ENCODE results near the gene RBBP9. TPM values are rescaled to one million over a fixed set of nuclear protein-coding genes. Genes with fewer than 3 reads are reported as not detected.

The RBBP9 gene
- total RNA-seq, 1 donor: 18.5 TPM

DNA sequence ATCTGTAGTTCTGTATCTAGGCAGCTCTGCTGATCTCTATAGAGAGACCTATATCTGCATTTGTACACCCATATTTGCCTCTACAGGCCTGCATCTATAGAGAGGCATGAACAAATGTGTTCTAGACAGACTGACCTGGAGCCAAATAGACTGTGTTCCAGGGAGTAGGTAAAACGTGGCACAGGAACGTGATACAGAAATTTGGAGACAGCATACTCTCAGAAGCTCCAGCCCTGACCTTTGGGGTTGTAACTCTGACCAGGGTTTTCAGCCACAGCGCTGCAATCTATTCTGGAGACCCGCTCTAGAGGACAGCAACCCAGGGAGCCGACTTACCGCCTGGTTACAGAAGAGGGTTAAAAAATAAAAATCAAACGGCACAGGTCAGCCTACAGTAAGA, 983 bp downstream of the RBBP9 start:
- H3K27ac ChIP-seq (ENCODE audit: low read depth, low read length): no peak overlapping the region
- peak overlapping the region; percentile 90 for H2AFZ ChIP-seq (ENCODE audit: low read length)
- no peaks in the 10 kb centered on the region for H3K27me3 ChIP-seq (ENCODE audit: insufficient read depth, low read length)
- peaks cover 5% of the 10 kb centered on the region for H3K36me3 ChIP-seq (ENCODE audit: insufficient read depth, low read length)
- H4K20me1 ChIP-seq (ENCODE audit: insufficient read depth, low read length): no peaks in the 10 kb centered on the region
- peaks cover 3% of the 10 kb centered on the region for H3K79me2 ChIP-seq (ENCODE audit: insufficient read depth, low read length)
- H3K9me3 ChIP-seq (ENCODE audit: low read depth, low read length): no peaks in the 10 kb centered on the region
- DNase-seq (ENCODE audit: insufficient read length, low spot score, missing footprints): no peak
- TF ChIP-seq, protein P1, sequence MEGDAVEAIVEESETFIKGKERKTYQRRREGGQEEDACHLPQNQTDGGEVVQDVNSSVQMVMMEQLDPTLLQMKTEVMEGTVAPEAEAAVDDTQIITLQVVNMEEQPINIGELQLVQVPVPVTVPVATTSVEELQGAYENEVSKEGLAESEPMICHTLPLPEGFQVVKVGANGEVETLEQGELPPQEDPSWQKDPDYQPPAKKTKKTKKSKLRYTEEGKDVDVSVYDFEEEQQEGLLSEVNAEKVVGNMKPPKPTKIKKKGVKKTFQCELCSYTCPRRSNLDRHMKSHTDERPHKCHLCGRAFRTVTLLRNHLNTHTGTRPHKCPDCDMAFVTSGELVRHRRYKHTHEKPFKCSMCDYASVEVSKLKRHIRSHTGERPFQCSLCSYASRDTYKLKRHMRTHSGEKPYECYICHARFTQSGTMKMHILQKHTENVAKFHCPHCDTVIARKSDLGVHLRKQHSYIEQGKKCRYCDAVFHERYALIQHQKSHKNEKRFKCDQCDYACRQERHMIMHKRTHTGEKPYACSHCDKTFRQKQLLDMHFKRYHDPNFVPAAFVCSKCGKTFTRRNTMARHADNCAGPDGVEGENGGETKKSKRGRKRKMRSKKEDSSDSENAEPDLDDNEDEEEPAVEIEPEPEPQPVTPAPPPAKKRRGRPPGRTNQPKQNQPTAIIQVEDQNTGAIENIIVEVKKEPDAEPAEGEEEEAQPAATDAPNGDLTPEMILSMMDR (IDR thresholded peaks at IDR 0.05; ENCODE audit: extremely low read depth, low read depth, low read length): no peak
- peaks cover 10% of the 10 kb centered on the region for H3K4me1 ChIP-seq (ENCODE audit: insufficient read depth, low read length)
- H3K4me2 ChIP-seq (ENCODE audit: insufficient read depth, low read length): peak overlapping the region; percentile 85
- peak overlapping the region; percentile 87 for H3K4me3 ChIP-seq (ENCODE audit: insufficient read depth, low read length)

DNA sequence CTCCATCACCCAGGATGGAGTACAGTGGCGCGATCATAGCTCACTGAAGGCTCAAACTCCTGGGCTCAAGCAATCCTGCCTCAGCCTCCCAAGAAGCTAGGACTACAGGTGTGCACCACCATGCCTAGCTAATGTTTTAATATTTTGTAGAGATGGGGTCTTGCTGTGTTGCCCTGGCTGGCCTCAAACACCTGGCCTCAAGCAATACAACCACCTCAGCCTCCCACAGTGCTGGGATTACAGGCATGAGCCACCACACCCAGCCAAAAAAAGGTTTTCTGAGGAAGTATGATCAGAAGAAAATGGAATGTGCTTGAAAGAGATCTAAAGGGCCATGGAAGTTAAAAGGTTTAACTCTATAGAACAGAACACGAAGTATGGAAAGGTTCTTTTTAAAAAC, 8.7 kb downstream of the RBBP9 start:
- H3K4me1 ChIP-seq (ENCODE audit: insufficient read depth, low read length): no peaks in the 10 kb centered on the region
- TF ChIP-seq, protein P1 (IDR thresholded peaks at IDR 0.05; ENCODE audit: extremely low read depth, low read depth, low read length): no peak
- H3K4me2 ChIP-seq (ENCODE audit: insufficient read depth, low read length): no peak overlapping the region
- no peak overlapping the region for H2AFZ ChIP-seq (ENCODE audit: low read length)
- no peaks in the 10 kb centered on the region for H4K20me1 ChIP-seq (ENCODE audit: insufficient read depth, low read length)
- no peaks in the 10 kb centered on the region for H3K27me3 ChIP-seq (ENCODE audit: insufficient read depth, low read length)
- no peak overlapping the region for H3K4me3 ChIP-seq (ENCODE audit: insufficient read depth, low read length)
- no peak overlapping the region for H3K27ac ChIP-seq (ENCODE audit: low read depth, low read length)
- H3K79me2 ChIP-seq (ENCODE audit: insufficient read depth, low read length): no peaks in the 10 kb centered on the region
- DNase-seq (ENCODE audit: insufficient read length, low spot score, missing footprints): no peak
- H3K9me3 ChIP-seq (ENCODE audit: low read depth, low read length): no peaks in the 10 kb centered on the region
- peaks cover 27% of the 10 kb centered on the region for H3K36me3 ChIP-seq (ENCODE audit: insufficient read depth, low read length)

DNA sequence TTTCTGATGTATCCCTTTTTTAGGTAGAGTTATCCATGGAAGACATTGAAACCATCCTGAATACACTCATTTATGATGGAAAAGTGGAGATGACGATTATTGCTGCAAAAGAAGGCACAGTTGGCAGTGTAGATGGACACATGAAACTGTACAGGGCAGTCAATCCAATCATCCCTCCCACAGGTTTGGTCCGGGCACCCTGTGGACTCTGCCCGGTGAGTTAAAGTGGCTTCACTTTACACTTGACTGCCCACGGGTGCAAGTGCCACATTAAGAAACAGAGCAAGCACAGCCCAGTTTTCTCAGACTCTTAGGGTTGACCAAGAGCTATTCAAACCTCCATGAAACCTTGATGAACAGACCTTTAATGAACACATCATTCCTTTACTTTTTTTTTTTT, 15.4 kb downstream of the RBBP9 start:
- Histone ChIP-seq H3K4me2 (ENCODE audit: insufficient read depth, low read length) (no peak overlapping the region), H3K4me3 (ENCODE audit: insufficient read depth, low read length) (no peak overlapping the region), H3K27me3 (ENCODE audit: insufficient read depth, low read length) (no peaks in the 10 kb centered on the region), H2AFZ (ENCODE audit: low read length) (no peak overlapping the region), H4K20me1 (ENCODE audit: insufficient read depth, low read length) (no peaks in the 10 kb centered on the region), H3K9me3 (ENCODE audit: low read depth, low read length) (no peaks in the 10 kb centered on the region), H3K36me3 (ENCODE audit: insufficient read depth, low read length) (peaks cover 57% of the 10 kb centered on the region), H3K79me2 (ENCODE audit: insufficient read depth, low read length) (no peaks in the 10 kb centered on the region), H3K27ac (ENCODE audit: low read depth, low read length) (no peak overlapping the region), H3K4me1 (ENCODE audit: insufficient read depth, low read length) (no peaks in the 10 kb centered on the region)
- no peak for DNase-seq (ENCODE audit: insufficient read length, low spot score, missing footprints)
- TF ChIP-seq, protein P1 (IDR thresholded peaks at IDR 0.05; ENCODE audit: extremely low read depth, low read depth, low read length): no peak

DNA sequence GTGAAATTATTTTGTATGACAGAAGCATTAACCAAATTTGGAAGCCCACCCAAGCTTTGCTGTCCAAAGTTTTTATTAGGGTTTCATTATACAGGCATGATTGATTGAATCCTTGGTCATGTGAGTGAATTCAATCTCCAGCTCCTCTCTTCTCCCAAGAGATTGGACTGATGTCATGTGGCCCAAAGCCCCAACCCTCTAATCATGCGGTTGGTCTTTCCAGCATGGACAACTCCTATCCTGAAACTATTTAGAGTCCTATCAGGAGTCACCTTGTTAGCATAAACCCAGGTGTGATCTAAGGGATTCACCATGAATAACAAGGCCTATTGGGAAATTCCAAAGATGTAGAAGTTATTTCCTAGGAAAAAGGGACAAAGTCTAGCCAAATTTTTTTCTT, 19.2 kb downstream of the RBBP9 start:
- H3K4me1 ChIP-seq (ENCODE audit: insufficient read depth, low read length): no peaks in the 10 kb centered on the region

More for the DNA sequence above, 19.2 kb downstream of the RBBP9 start:
- no peak overlapping the region for H2AFZ ChIP-seq (ENCODE audit: low read length)
- H3K4me3 ChIP-seq (ENCODE audit: insufficient read depth, low read length): no peak overlapping the region
- no peak overlapping the region for H3K4me2 ChIP-seq (ENCODE audit: insufficient read depth, low read length)
- no peaks in the 10 kb centered on the region for H4K20me1 ChIP-seq (ENCODE audit: insufficient read depth, low read length)
- DNase-seq (ENCODE audit: insufficient read length, low spot score, missing footprints): no peak
- H3K27ac ChIP-seq (ENCODE audit: low read depth, low read length): no peak overlapping the region
- TF ChIP-seq, protein P1 (IDR thresholded peaks at IDR 0.05; ENCODE audit: extremely low read depth, low read depth, low read length): no peak
- H3K36me3 ChIP-seq (ENCODE audit: insufficient read depth, low read length): peaks cover 50% of the 10 kb centered on the region
- H3K27me3 ChIP-seq (ENCODE audit: insufficient read depth, low read length): no peaks in the 10 kb centered on the region
- H3K79me2 ChIP-seq (ENCODE audit: insufficient read depth, low read length): no peaks in the 10 kb centered on the region
- H3K9me3 ChIP-seq (ENCODE audit: low read depth, low read length): no peaks in the 10 kb centered on the region

Data from osteoblast (primary cell).